ENCODE data around the gene FOXD4L3.
"Not testable (repeated sequence)": the region's sequence is repeated elsewhere in the genome, so short reads cannot be mapped to it uniquely, and the experiment has no call there.

The FOXD4L3 gene

DNA sequence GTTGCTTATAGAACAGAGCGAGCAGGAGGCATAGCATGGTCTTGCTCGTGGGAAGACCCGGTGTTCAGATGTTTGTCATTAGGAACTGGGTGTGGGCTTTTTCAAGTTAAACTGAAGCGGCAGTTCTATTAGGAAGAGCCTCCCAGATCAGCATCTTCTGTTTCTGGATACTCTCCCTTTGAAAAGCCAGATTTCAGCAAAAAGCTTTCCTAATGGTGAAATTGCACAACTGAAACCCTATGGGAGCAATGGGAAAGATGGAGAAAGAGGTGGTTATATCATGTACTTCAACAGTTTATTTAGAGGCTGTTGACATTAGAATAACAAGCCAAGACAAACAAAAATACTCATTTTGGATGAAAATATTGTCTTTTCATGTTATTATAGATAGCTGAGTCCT lies 41.3 kb downstream of the FOXD4L3 start:
- not testable (repeated sequence) for DNase-seq (ENCODE audit: low read depth in 2 of 2, low spot score in 1 of 2)

DNA sequence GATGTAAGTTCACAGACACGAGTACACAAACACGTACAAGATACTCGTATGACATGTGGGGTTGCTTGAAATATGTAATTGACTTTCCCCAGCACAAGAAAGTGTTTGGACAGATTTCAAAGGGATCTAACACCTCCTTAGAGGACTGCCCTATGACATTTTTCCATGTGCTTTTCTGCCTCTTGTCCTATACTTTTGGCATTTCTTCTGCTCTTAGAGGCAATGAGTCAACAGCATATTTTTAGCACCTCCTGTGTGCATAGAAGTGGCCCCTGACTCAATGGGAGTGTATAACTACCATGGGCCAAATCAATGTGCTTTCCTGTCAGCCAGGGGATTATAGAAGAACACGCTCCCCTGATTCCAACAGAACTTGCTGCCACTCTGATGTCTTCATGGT lies 49.0 kb downstream of the FOXD4L3 start:
- DNase-seq (ENCODE audit: low read depth in 2 of 2, low spot score in 1 of 2): not testable (repeated sequence)
